PC-3 (cell line): ENCODE results near the gene CERS1. TPM values are rescaled to one million over a fixed set of nuclear protein-coding genes. Genes with fewer than 3 reads are reported as not detected.

Experiments used
- ATAC-seq: fragments of 200-7000 bp; cut with Tn5 transposase; 2 replicates; pipeline ENCODE4 v1.9.1; 2020; ENCODE audit warnings: mild to moderate bottlenecking, moderate library complexity
- BruUV-seq: library from RNA; stranded (reverse); fragments of 400-500 nt; replicated peaks from 2 replicates; lab custom pipeline; 2021; lab: Mats Ljungman, UMichigan
- CTCF ChIA-PET: fragments of 300-600 bp; sonication (Branson Sonifier 250); formaldehyde crosslinking; loops from one replicate; lab custom pipeline; 2022; ENCODE audit warnings: antibody characterized with exemption; lab: Charles Lee
- POLR2A ChIA-PET: fragments of 300-600 bp; sonication (Branson Sonifier 250); formaldehyde crosslinking; loops from one replicate; lab custom pipeline; 2022; ENCODE audit warnings: antibody characterized with exemption; ENCODE audit not compliant: unreplicated experiment; lab: Charles Lee
- DNase-seq: peaks from one replicate; pipeline ENCODE4 v3.0.0-alpha.2; 2015
- H2AFZ ChIP-seq: fragments of 300-600 bp; sonication (generic); 2 replicates; pipeline ENCODE4 v1.6.0; 2016; ENCODE audit warnings: antibody characterized with exemption, low read length
- H3F3A ChIP-seq: fragments of 300-600 bp; sonication (generic); one replicate; pipeline ENCODE4 v1.6.0; 2017; ENCODE audit warnings: antibody characterized with exemption, low read length, control low read depth, mild to moderate bottlenecking; ENCODE audit not compliant: unreplicated experiment
- H3K27ac ChIP-seq: fragments of 300-600 bp; sonication (generic); 2 replicates; pipeline ENCODE4 v1.5.1; 2016; ENCODE audit warnings: mild to moderate bottlenecking, low read length
- H3K27me3 ChIP-seq: fragments of 300-600 bp; sonication (generic); 2 replicates; pipeline ENCODE4 v1.6.1; 2016; ENCODE audit warnings: low read length, mixed read lengths
- H3K36me3 ChIP-seq: fragments of 300-600 bp; sonication (generic); 2 replicates; pipeline ENCODE4 v1.6.1; 2016; ENCODE audit warnings: low read depth, mixed run types, low read length, mixed read lengths
- H3K4me1 ChIP-seq: fragments of 300-600 bp; sonication (generic); 2 replicates; pipeline ENCODE4 v1.5.1; 2016; ENCODE audit warnings: low read length; ENCODE audit not compliant: insufficient read depth
- H3K4me2 ChIP-seq: fragments of 300-600 bp; sonication (generic); 2 replicates; pipeline ENCODE4 v1.6.0; 2016; ENCODE audit warnings: low read length
- H3K4me3 ChIP-seq: fragments of 300-600 bp; sonication (generic); 2 replicates; pipeline ENCODE4 v1.5.1; 2016; ENCODE audit warnings: mild to moderate bottlenecking, low read length, mixed read lengths
- H3K79me2 ChIP-seq: fragments of 300-600 bp; sonication (generic); 2 replicates; pipeline ENCODE4 v1.6.1; 2017; ENCODE audit warnings: low read length, mixed read lengths
- H3K9ac ChIP-seq: fragments of 300-600 bp; sonication (generic); 2 replicates; pipeline ENCODE4 v1.6.0; 2016; ENCODE audit warnings: mild to moderate bottlenecking, low read length
- H3K9me2 ChIP-seq: fragments of 300-600 bp; sonication (generic); replicated peaks from 2 replicates; pipeline ENCODE4 v1.6.1; 2016; ENCODE audit warnings: mixed run types, low read length, mixed read lengths
- H3K9me3 ChIP-seq: fragments of 300-600 bp; sonication (generic); 2 replicates; pipeline ENCODE4 v1.6.1; 2016; ENCODE audit warnings: low read length, mixed read lengths
- H4K20me1 ChIP-seq: fragments of 300-600 bp; sonication (generic); 2 replicates; pipeline ENCODE4 v1.6.1; 2016; ENCODE audit warnings: low read length, mixed read lengths
- EZH2 ChIP-seq: fragments of 300-600 bp; sonication (generic); IDR thresholded peaks from one replicate; pipeline ENCODE4 v1.6.1; 2017; ENCODE audit warnings: antibody characterized with exemption, mild to moderate bottlenecking, low read length; ENCODE audit not compliant: unreplicated experiment
- EZH2phosphoT487 ChIP-seq: fragments of 300-600 bp; sonication (generic); IDR thresholded peaks from 2 replicates; pipeline ENCODE4 v1.6.1; 2018; ENCODE audit warnings: mild to moderate bottlenecking, antibody characterized with exemption, low read length, borderline replicate concordance
- intact Hi-C: fragments of 100-400 bp; cut with micrococcal nuclease; formaldehyde crosslinking; loops from 2 replicates; pipeline ENCODE4 v1.9.0; 2023
- total RNA-seq: library from RNA; depleted of rRNA; stranded (reverse); fragments of >200 nt; gene quantifications from 2 replicates; pipeline ENCODE4 v1.2.3, GENCODE V29; 2014
- TF ChIP-seq, protein P1 (sequence below): fragments of 300-600 bp; sonication (generic); conservative IDR thresholded peaks from 2 replicates; pipeline ENCODE4 v1.5.1; 2017; ENCODE audit warnings: antibody characterized with exemption, low read depth, mild to moderate bottlenecking, low read length

CERS1 gene
- total RNA-seq, 1 experiment from 2014 or later, result 0.95 TPM

DNA sequence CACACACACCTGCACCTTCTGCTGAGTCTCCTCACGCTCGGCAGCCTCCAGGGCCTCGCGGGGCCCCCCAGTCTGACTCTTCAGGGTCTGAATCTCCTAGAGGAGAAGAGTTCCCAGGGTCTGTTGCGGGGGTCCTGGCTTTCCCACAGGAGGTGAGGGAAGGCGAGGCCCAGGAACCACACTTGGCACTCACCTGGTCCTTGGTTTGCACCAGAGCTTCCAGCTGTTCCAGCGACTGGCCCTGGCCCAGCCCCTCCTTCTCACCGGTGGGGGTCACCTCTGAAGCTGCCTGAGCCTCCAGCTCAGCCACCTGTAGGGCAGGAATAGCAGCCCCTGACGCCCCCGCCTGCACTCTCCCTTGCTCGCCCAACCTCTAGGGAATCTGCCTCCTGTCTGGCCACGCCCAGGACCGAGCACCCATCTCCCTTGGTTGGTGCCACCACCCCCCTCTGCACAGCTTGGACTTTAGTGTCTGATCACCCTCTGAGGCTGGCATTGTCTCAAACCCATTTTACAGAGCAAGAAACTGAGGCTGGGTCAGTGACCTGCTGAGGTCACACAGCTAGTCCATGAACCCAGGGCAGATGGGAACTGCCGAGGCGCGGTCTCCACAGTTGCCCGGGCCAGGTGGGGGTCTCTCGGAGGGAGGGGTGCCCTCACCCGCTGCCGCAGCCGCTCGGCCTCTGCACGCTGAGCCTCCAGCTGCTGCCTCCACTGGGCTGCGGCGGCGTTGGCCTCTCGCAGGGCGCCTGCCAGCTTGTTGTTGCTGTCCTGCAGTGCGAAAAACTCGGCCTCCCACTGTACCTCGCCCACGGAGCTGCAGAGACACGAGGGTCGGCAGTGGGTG lies 35.6 kb upstream of the CERS1 start:
- H3K4me3 ChIP-seq, result no peak overlapping the region
- no peaks in the 10 kb centered on the region for H4K20me1 ChIP-seq
- TF ChIP-seq EZH2 (no peak), EZH2phosphoT487 (no peak)
- TF ChIP-seq, protein P1, sequence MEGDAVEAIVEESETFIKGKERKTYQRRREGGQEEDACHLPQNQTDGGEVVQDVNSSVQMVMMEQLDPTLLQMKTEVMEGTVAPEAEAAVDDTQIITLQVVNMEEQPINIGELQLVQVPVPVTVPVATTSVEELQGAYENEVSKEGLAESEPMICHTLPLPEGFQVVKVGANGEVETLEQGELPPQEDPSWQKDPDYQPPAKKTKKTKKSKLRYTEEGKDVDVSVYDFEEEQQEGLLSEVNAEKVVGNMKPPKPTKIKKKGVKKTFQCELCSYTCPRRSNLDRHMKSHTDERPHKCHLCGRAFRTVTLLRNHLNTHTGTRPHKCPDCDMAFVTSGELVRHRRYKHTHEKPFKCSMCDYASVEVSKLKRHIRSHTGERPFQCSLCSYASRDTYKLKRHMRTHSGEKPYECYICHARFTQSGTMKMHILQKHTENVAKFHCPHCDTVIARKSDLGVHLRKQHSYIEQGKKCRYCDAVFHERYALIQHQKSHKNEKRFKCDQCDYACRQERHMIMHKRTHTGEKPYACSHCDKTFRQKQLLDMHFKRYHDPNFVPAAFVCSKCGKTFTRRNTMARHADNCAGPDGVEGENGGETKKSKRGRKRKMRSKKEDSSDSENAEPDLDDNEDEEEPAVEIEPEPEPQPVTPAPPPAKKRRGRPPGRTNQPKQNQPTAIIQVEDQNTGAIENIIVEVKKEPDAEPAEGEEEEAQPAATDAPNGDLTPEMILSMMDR, result no peak
- H3K27me3 ChIP-seq, result no peaks in the 10 kb centered on the region
- H3K36me3 ChIP-seq, result peaks cover 16% of the 10 kb centered on the region; the same call in 1 of the 2 replicates
- ChIA-PET POLR2A (no interaction called here), CTCF (no interaction called here)
- H3F3A ChIP-seq, result no peaks in the 10 kb centered on the region
- no peak for DNase-seq
- H3K4me2 ChIP-seq, result no peak overlapping the region
- no peaks in the 10 kb centered on the region for H3K9me3 ChIP-seq
- ATAC-seq, result no peak
- no peaks in the 10 kb centered on the region for H3K79me2 ChIP-seq
- H3K9ac ChIP-seq, result no peak overlapping the region
- H2AFZ ChIP-seq, result no peak overlapping the region
- no TSS peak for BruUV-seq
- no peaks in the 10 kb centered on the region for H3K9me2 ChIP-seq
- no peak overlapping the region for H3K27ac ChIP-seq
- intact Hi-C loops, result no loop called here
- H3K4me1 ChIP-seq, result no peaks in the 10 kb centered on the region

DNA sequence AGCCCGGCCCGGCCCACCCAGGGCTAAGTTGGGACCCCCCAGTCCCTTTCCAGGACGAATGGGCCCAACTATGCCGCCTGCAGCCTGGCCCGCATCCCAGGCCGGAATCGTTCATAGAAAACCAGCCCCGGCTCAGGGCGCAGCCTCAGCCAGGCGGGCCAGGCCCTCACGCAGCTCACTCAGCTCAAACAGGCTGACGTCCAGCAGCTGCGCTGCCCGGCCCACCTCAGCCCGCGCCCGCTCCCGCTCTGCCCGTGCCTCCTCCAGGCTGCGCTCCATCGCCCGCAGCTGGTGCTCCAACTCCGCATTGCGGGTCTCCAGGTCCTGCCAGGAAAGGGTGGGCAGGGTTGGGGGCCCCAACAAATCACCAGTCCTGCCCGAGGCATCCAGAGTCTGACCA lies 33.4 kb upstream of the CERS1 start:
- Histone ChIP-seq H3F3A (no peaks in the 10 kb centered on the region), H4K20me1 (no peaks in the 10 kb centered on the region), H3K27me3 (no peaks in the 10 kb centered on the region), H3K9ac (no peak overlapping the region), H3K4me1 (no peaks in the 10 kb centered on the region), H3K36me3 (peaks cover 28% of the 10 kb centered on the region; the same call in 1 of the 2 replicates), H3K9me3 (no peaks in the 10 kb centered on the region), H2AFZ (no peak overlapping the region), H3K4me3 (no peak overlapping the region), H3K9me2 (no peaks in the 10 kb centered on the region), H3K4me2 (no peak overlapping the region), H3K27ac (no peak overlapping the region), H3K79me2 (no peaks in the 10 kb centered on the region)
- ChIA-PET POLR2A (interaction anchor here (0.6 kb wide), 1 partner anchor 71 kb away, joined by 4 read pairs; no protein-coding TSS in a partner anchor), CTCF (no interaction called here)
- intact Hi-C loops, result no loop called here
- TF ChIP-seq EZH2 (no peak), EZH2phosphoT487 (no peak)
- TF ChIP-seq, protein P1, result no peak
- BruUV-seq, result no TSS peak
- no peak for ATAC-seq
- DNase-seq, result no peak
